PC-3 (cell line): ENCODE results near the gene FARS2. TPM values are rescaled to one million over a fixed set of nuclear protein-coding genes. Genes with fewer than 3 reads are reported as not detected.

Experiments
- ATAC-seq: fragments of 200-7000 bp; cut with Tn5 transposase; 2 replicates; pipeline ENCODE4 v1.9.1; 2020; ENCODE audit warnings: mild to moderate bottlenecking, moderate library complexity
- BruUV-seq: library from RNA; stranded (reverse); fragments of 400-500 nt; replicated peaks from 2 replicates; lab custom pipeline; 2021; lab: Mats Ljungman, UMichigan
- CTCF ChIA-PET: fragments of 300-600 bp; sonication (Branson Sonifier 250); formaldehyde crosslinking; loops from one replicate; lab custom pipeline; 2022; ENCODE audit warnings: antibody characterized with exemption; lab: Charles Lee
- POLR2A ChIA-PET: fragments of 300-600 bp; sonication (Branson Sonifier 250); formaldehyde crosslinking; loops from one replicate; lab custom pipeline; 2022; ENCODE audit warnings: antibody characterized with exemption; ENCODE audit not compliant: unreplicated experiment; lab: Charles Lee
- DNase-seq: peaks from one replicate; pipeline ENCODE4 v3.0.0-alpha.2; 2015
- H2AFZ ChIP-seq: fragments of 300-600 bp; sonication (generic); 2 replicates; pipeline ENCODE4 v1.6.0; 2016; ENCODE audit warnings: antibody characterized with exemption, low read length
- H3F3A ChIP-seq: fragments of 300-600 bp; sonication (generic); one replicate; pipeline ENCODE4 v1.6.0; 2017; ENCODE audit warnings: antibody characterized with exemption, low read length, control low read depth, mild to moderate bottlenecking; ENCODE audit not compliant: unreplicated experiment
- H3K27ac ChIP-seq: fragments of 300-600 bp; sonication (generic); 2 replicates; pipeline ENCODE4 v1.5.1; 2016; ENCODE audit warnings: mild to moderate bottlenecking, low read length
- H3K27me3 ChIP-seq: fragments of 300-600 bp; sonication (generic); 2 replicates; pipeline ENCODE4 v1.6.1; 2016; ENCODE audit warnings: low read length, mixed read lengths
- H3K36me3 ChIP-seq: fragments of 300-600 bp; sonication (generic); 2 replicates; pipeline ENCODE4 v1.6.1; 2016; ENCODE audit warnings: low read depth, mixed run types, low read length, mixed read lengths
- H3K4me1 ChIP-seq: fragments of 300-600 bp; sonication (generic); 2 replicates; pipeline ENCODE4 v1.5.1; 2016; ENCODE audit warnings: low read length; ENCODE audit not compliant: insufficient read depth
- H3K4me2 ChIP-seq: fragments of 300-600 bp; sonication (generic); 2 replicates; pipeline ENCODE4 v1.6.0; 2016; ENCODE audit warnings: low read length
- H3K4me3 ChIP-seq: fragments of 300-600 bp; sonication (generic); 2 replicates; pipeline ENCODE4 v1.5.1; 2016; ENCODE audit warnings: mild to moderate bottlenecking, low read length, mixed read lengths
- H3K79me2 ChIP-seq: fragments of 300-600 bp; sonication (generic); 2 replicates; pipeline ENCODE4 v1.6.1; 2017; ENCODE audit warnings: low read length, mixed read lengths
- H3K9ac ChIP-seq: fragments of 300-600 bp; sonication (generic); 2 replicates; pipeline ENCODE4 v1.6.0; 2016; ENCODE audit warnings: mild to moderate bottlenecking, low read length
- H3K9me2 ChIP-seq: fragments of 300-600 bp; sonication (generic); replicated peaks from 2 replicates; pipeline ENCODE4 v1.6.1; 2016; ENCODE audit warnings: mixed run types, low read length, mixed read lengths
- H3K9me3 ChIP-seq: fragments of 300-600 bp; sonication (generic); 2 replicates; pipeline ENCODE4 v1.6.1; 2016; ENCODE audit warnings: low read length, mixed read lengths
- H4K20me1 ChIP-seq: fragments of 300-600 bp; sonication (generic); 2 replicates; pipeline ENCODE4 v1.6.1; 2016; ENCODE audit warnings: low read length, mixed read lengths
- CTCF ChIP-seq: fragments of 300-600 bp; sonication (generic); conservative IDR thresholded peaks from 2 replicates; pipeline ENCODE4 v1.5.1; 2017; ENCODE audit warnings: antibody characterized with exemption, low read depth, mild to moderate bottlenecking, low read length
- EZH2 ChIP-seq: fragments of 300-600 bp; sonication (generic); IDR thresholded peaks from one replicate; pipeline ENCODE4 v1.6.1; 2017; ENCODE audit warnings: antibody characterized with exemption, mild to moderate bottlenecking, low read length; ENCODE audit not compliant: unreplicated experiment
- EZH2phosphoT487 ChIP-seq: fragments of 300-600 bp; sonication (generic); IDR thresholded peaks from 2 replicates; pipeline ENCODE4 v1.6.1; 2018; ENCODE audit warnings: mild to moderate bottlenecking, antibody characterized with exemption, low read length, borderline replicate concordance
- intact Hi-C: fragments of 100-400 bp; cut with micrococcal nuclease; formaldehyde crosslinking; loops from 2 replicates; pipeline ENCODE4 v1.9.0; 2023
- total RNA-seq: library from RNA; depleted of rRNA; stranded (reverse); fragments of >200 nt; gene quantifications from 2 replicates; pipeline ENCODE4 v1.2.3, GENCODE V29; 2014

The FARS2 gene
- total RNA-seq, 1 experiment from 2014 or later = 23.0 TPM

GRCh38 chr6:5497896-5498578 is 236.7 kb downstream of the FARS2 start:
- H3K27ac ChIP-seq = peak overlapping the region; percentile 83
- no peaks in the 10 kb centered on the region for H3K27me3 ChIP-seq
- peak overlapping the region; percentile 63 for H3K9ac ChIP-seq
- peaks cover 26% of the 10 kb centered on the region for H3K4me1 ChIP-seq
- BruUV-seq = no TSS peak
- ATAC-seq (peak; percentile 67), DNase-seq (peak; percentile 80)
- H3K36me3 ChIP-seq = no peaks in the 10 kb centered on the region
- ChIA-PET POLR2A (interaction anchor here (0.6 to 0.7 kb wide), 3 partner anchors 9 to 1083 kb away, joined by 3 to 9 read pairs (median 5); no protein-coding TSS in a partner anchor), CTCF (interaction anchor here (1.3 kb wide), 1 partner anchor 27 kb away, joined by 7 read pairs; no protein-coding TSS in a partner anchor)
- H2AFZ ChIP-seq = peak overlapping the region; percentile 37; the same call in 1 of the 2 replicates
- intact Hi-C loops = loop anchor here (1.0 to 10.0 kb wide), 3 partner anchors 27 to 177 kb away; no protein-coding TSS in a partner anchor
- TF ChIP-seq CTCF (no peak), EZH2 (no peak), EZH2phosphoT487 (no peak)
- H4K20me1 ChIP-seq = no peaks in the 10 kb centered on the region
- H3K9me2 ChIP-seq = 0 out of 2 replicates have a peak, but pooled peaks cover 3% of the 10 kb centered on the region
- H3F3A ChIP-seq = peaks cover 5% of the 10 kb centered on the region
- no peaks in the 10 kb centered on the region for H3K79me2 ChIP-seq
- no peaks in the 10 kb centered on the region for H3K9me3 ChIP-seq
- H3K4me2 ChIP-seq = peak overlapping the region; percentile 78
- H3K4me3 ChIP-seq = peak overlapping the region; percentile 64

- ATAC-seq = peak; percentile 77
- no peaks in the 10 kb centered on the region for H3K79me2 ChIP-seq
- DNase-seq = no peak
- peak overlapping the region; percentile 63 for H3K9ac ChIP-seq
- 0 out of 2 replicates have a peak, but pooled peaks cover 3% of the 10 kb centered on the region for H3K9me2 ChIP-seq
- ChIA-PET POLR2A (interaction anchor here (0.6 to 0.7 kb wide), 3 partner anchors 9 to 1082 kb away, joined by 3 to 9 read pairs (median 5); no protein-coding TSS in a partner anchor), CTCF (interaction anchor here (1.3 kb wide), 1 partner anchor 28 kb away, joined by 7 read pairs; no protein-coding TSS in a partner anchor)
- no TSS peak for BruUV-seq
- peaks cover 26% of the 10 kb centered on the region for H3K4me1 ChIP-seq
- peak overlapping the region; percentile 64 for H3K4me3 ChIP-seq
- H2AFZ ChIP-seq = peak overlapping the region; percentile 37; the same call in 1 of the 2 replicates
- H3F3A ChIP-seq = peaks cover 5% of the 10 kb centered on the region
- no peaks in the 10 kb centered on the region for H3K27me3 ChIP-seq
- no peaks in the 10 kb centered on the region for H3K9me3 ChIP-seq
- H3K27ac ChIP-seq = peak overlapping the region; percentile 83
- intact Hi-C loops = loop anchor here (1.0 to 10.0 kb wide), 3 partner anchors 27 to 176 kb away; no protein-coding TSS in a partner anchor
- H4K20me1 ChIP-seq = no peaks in the 10 kb centered on the region
- no peaks in the 10 kb centered on the region for H3K36me3 ChIP-seq
- TF ChIP-seq CTCF = no peak
- TF ChIP-seq EZH2phosphoT487 = no peak
- TF ChIP-seq EZH2 = no peak
- peak overlapping the region; percentile 78 for H3K4me2 ChIP-seq
Observed at GRCh38 chr6:5498579-5498899, 237.2 kb downstream of the FARS2 start.
